ENCODE measurements around the gene CCDC141. TPM values are rescaled to one million over a fixed set of nuclear protein-coding genes. Genes with fewer than 3 reads are reported as not detected.

CCDC141 gene
- total RNA-seq, 1 experiment from 2014 or later: 0.30 TPM

DNA sequence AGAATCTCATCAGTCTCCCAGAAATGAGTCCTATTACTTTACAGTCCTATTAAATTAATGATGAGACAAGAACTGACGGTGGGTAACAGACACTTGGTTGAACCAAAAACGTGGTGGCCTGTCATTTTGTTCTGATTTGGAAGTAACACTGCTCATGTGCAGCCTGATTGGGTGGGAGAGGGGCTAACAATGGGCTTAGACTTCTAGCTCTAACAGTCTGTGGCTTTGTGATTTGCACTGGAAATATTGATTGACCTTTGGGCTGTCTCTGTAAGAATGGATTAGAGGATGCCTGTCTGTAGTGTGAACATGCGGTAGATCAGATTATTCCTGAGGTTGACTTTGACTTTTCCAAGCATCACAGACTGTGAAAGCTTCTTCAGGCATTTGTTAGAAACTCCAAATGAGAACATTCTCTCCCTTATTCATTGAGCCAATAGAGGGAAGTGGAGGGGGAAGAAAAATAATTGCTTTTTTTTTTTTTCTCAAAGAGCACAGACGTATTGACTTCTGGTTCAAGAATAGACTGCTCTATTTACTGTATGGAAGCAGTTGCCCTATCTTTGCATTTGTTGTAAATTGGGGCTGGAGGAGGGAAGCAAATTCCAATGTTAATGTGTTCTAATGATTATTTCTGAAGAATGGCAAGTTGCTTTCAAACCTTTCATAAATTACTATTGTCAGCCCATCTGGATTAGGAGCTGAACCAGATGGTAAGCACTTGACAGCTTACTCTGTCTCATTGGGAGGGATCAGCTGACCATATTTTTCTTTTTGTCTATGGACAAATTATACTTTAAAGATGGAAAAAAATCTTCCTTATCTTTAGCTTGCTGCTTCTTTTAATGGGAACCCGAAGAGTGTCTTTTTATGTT, 156.9 kb downstream of the CCDC141 start:
- DNase-seq (ENCODE audit: low read depth, low spot score) (no peak), ATAC-seq (no peak)
- no peak overlapping the region for H3K9ac ChIP-seq (ENCODE audit: low read length)
- H3K4me3 ChIP-seq (replicated peaks in 1 of 2; ENCODE audit: low read depth in 1 of 2, low read length in 2 of 2): no peak overlapping the region
- no peak overlapping the region for H2AFZ ChIP-seq (ENCODE audit: low read depth, low read length, poor library complexity, severe bottlenecking)
- RAD21 ChIA-PET (ENCODE audit: low non-redundant PET in 1 of 2, low total read pairs in 2 of 2, uncharacterized antibody in 2 of 2, unreplicated experiment in 2 of 2): no interaction called here
- H3K27me3 ChIP-seq (ENCODE audit: insufficient read depth, low read length): no peaks in the 10 kb centered on the region
- no peaks in the 10 kb centered on the region for H3K9me3 ChIP-seq (ENCODE audit: control insufficient read depth in 1 of 2, insufficient read depth in 1 of 2, low read depth in 1 of 2, low read length in 2 of 2)
- no peaks in the 10 kb centered on the region for H3K4me1 ChIP-seq (ENCODE audit: control insufficient read depth in 1 of 2, insufficient read depth in 2 of 2, low read length in 2 of 2)
- no TSS peak for BruUV-seq (replicated peaks)
- H3K79me2 ChIP-seq (ENCODE audit: insufficient read depth, low read length): no peaks in the 10 kb centered on the region
- no peak overlapping the region for H3K4me2 ChIP-seq (ENCODE audit: low read length)
- POLR2A ChIA-PET: no interaction called here
- no peaks in the 10 kb centered on the region for H3K9me2 ChIP-seq (ENCODE audit: insufficient read depth)
- H3K36me3 ChIP-seq (ENCODE audit: control insufficient read depth in 1 of 2, insufficient read depth in 2 of 2, low read length in 2 of 2): no peaks in the 10 kb centered on the region
- H4K20me1 ChIP-seq (ENCODE audit: insufficient read depth): no peaks in the 10 kb centered on the region
- no peak overlapping the region for H3K27ac ChIP-seq (ENCODE audit: low read depth, low read length)
- CTCF ChIA-PET: no interaction called here
- intact Hi-C loops (cut with micrococcal nuclease): no loop called here
- TF ChIP-seq POLR2AphosphoS5 (IDR thresholded peaks at IDR 0.05; ENCODE audit: low read depth, low read length): no peak

DNA sequence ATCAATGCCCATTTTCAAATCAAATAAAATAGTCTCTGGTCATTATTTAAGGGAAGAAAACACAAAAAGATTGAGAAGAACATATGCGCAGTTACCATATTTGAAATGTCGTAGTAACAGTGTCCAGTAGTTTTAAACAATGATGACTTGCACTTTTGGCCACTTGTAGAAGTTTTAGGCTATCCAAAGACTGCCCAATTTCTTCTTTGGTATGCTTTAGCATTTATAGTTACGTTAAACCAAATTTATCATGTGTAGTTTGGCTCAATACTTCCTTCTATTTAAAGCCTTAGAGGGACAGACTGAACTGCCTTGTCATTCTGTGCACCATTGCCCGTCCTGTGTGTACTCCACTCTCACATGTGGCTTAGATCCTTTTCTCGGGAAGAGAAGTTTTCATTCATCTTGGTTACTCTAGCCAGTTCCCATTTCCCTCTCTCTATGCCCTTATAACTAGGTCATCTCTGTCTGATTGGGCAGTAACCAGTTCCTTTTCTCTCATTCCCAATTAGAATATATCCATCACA, 157.9 kb downstream of the CCDC141 start:
- CTCF ChIA-PET: interaction anchor here (0.6 to 2.2 kb wide), 6 partner anchors 8 to 238 kb away, joined by 3 to 12 read pairs (median 4); no protein-coding TSS in a partner anchor
- intact Hi-C loops (cut with micrococcal nuclease): loop anchor here (1.0 kb wide), 1 partner anchor 237 kb away; no protein-coding TSS in a partner anchor
- RAD21 ChIA-PET (ENCODE audit: low non-redundant PET in 1 of 2, low total read pairs in 2 of 2, uncharacterized antibody in 2 of 2, unreplicated experiment in 2 of 2): no interaction called here
- TF ChIP-seq EZH2phosphoT487 (IDR thresholded peaks at IDR 0.05; ENCODE audit: borderline replicate concordance) (no peak), TCF7L2 (IDR thresholded peaks at IDR 0.05; ENCODE audit: borderline replicate concordance, extremely low read depth, insufficient read depth, insufficient read length) (no peak), ELF1 (IDR thresholded peaks at IDR 0.05; ENCODE audit: borderline replicate concordance, low read depth) (no peak), POLR2A (IDR thresholded peaks at IDR 0.05; ENCODE audit: borderline replicate concordance, extremely low read depth, insufficient read depth, insufficient read length) (no peak), CBX3 (IDR thresholded peaks at IDR 0.05; ENCODE audit: low read depth) (no peak), SP1 (IDR thresholded peaks at IDR 0.05; ENCODE audit: low read depth) (no peak), EZH2 (IDR thresholded peaks at IDR 0.05) (no peak), ZFX (IDR thresholded peaks at IDR 0.05) (no peak), JUND (IDR thresholded peaks at IDR 0.05) (no peak), YY1 (IDR thresholded peaks at IDR 0.05; ENCODE audit: extremely low read depth, insufficient replicate concordance, low read depth, low read length) (no peak), SRF (IDR thresholded peaks at IDR 0.05; ENCODE audit: low read depth) (no peak), POLR2AphosphoS5 (IDR thresholded peaks at IDR 0.05; ENCODE audit: low read depth, low read length) (no peak)
- TF ChIP-seq, protein P1, sequence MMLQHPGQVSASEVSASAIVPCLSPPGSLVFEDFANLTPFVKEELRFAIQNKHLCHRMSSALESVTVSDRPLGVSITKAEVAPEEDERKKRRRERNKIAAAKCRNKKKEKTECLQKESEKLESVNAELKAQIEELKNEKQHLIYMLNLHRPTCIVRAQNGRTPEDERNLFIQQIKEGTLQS (IDR thresholded peaks at IDR 0.05): no peak
- TF ChIP-seq, protein P2, sequence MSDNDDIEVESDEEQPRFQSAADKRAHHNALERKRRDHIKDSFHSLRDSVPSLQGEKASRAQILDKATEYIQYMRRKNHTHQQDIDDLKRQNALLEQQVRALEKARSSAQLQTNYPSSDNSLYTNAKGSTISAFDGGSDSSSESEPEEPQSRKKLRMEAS (IDR thresholded peaks at IDR 0.05): no peak
- TF ChIP-seq, protein P3, sequence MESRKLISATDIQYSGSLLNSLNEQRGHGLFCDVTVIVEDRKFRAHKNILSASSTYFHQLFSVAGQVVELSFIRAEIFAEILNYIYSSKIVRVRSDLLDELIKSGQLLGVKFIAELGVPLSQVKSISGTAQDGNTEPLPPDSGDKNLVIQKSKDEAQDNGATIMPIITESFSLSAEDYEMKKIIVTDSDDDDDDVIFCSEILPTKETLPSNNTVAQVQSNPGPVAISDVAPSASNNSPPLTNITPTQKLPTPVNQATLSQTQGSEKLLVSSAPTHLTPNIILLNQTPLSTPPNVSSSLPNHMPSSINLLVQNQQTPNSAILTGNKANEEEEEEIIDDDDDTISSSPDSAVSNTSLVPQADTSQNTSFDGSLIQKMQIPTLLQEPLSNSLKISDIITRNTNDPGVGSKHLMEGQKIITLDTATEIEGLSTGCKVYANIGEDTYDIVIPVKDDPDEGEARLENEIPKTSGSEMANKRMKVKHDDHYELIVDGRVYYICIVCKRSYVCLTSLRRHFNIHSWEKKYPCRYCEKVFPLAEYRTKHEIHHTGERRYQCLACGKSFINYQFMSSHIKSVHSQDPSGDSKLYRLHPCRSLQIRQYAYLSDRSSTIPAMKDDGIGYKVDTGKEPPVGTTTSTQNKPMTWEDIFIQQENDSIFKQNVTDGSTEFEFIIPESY (IDR thresholded peaks at IDR 0.05; ENCODE audit: extremely low read depth, insufficient replicate concordance, low read length): no peak

More for the DNA sequence above, 157.9 kb downstream of the CCDC141 start:
- DNase-seq (ENCODE audit: low read depth, low spot score) (no peak), ATAC-seq (no peak)
- H3K4me1 ChIP-seq (ENCODE audit: control insufficient read depth in 1 of 2, insufficient read depth in 2 of 2, low read length in 2 of 2): no peaks in the 10 kb centered on the region
- no peaks in the 10 kb centered on the region for H3K9me3 ChIP-seq (ENCODE audit: control insufficient read depth in 1 of 2, insufficient read depth in 1 of 2, low read depth in 1 of 2, low read length in 2 of 2)
- POLR2A ChIA-PET: interaction anchor here (0.7 kb wide), 1 partner anchor 22 kb away, joined by 3 read pairs; no protein-coding TSS in a partner anchor
- no peaks in the 10 kb centered on the region for H3K36me3 ChIP-seq (ENCODE audit: control insufficient read depth in 1 of 2, insufficient read depth in 2 of 2, low read length in 2 of 2)
- no peak overlapping the region for H3K4me3 ChIP-seq (replicated peaks in 1 of 2; ENCODE audit: low read depth in 1 of 2, low read length in 2 of 2)
- H2AFZ ChIP-seq (ENCODE audit: low read depth, low read length, poor library complexity, severe bottlenecking): peak overlapping the region; percentile 97
- no TSS peak for BruUV-seq (replicated peaks)
- H3K27ac ChIP-seq (ENCODE audit: low read depth, low read length): no peak overlapping the region
- no peaks in the 10 kb centered on the region for H3K27me3 ChIP-seq (ENCODE audit: insufficient read depth, low read length)
- no peaks in the 10 kb centered on the region for H4K20me1 ChIP-seq (ENCODE audit: insufficient read depth)
- no peaks in the 10 kb centered on the region for H3K79me2 ChIP-seq (ENCODE audit: insufficient read depth, low read length)
- H3K9ac ChIP-seq (ENCODE audit: low read length): no peak overlapping the region
- H3K9me2 ChIP-seq (ENCODE audit: insufficient read depth): no peaks in the 10 kb centered on the region
- H3K4me2 ChIP-seq (ENCODE audit: low read length): no peak overlapping the region

Data from HCT116 (cell line).